Tibial artery (tissue), 4 donors: Measurements from ENCODE around the gene GIT1.
A peak's percentile ranks its signal among the peaks of the same experiment; 100 is the strongest.

Source experiments
- DNase-seq, 2 donors: peaks; one replicate each; pipeline ENCODE4 v3.0.0-alpha.2; 2019
- H3K27ac ChIP-seq, 2 donors: fragments of 200-600 bp; sonication (generic) in 1 of 2; 1 replicate in 1 of 2; 2 replicates in 1 of 2; pipeline ENCODE4 v1.5.1; 2018 to 2019; ENCODE audit warnings: mild to moderate bottlenecking in 1 of 2
- H3K27me3 ChIP-seq, 2 donors: fragments of 200-600 bp; sonication (generic) in 1 of 2; one replicate each; pipeline versions ENCODE4 v1.5.1 to v1.6.0; 2016 to 2019
- H3K36me3 ChIP-seq, 3 donors: fragments of 200-600 bp; sonication (generic) in 2 of 3; one replicate each; pipeline ENCODE4 v1.5.1; 2016 to 2019; ENCODE audit warnings: mild to moderate bottlenecking in 2 of 3
- H3K4me1 ChIP-seq, 4 donors: fragments of 200-600 bp; sonication (generic) in 2 of 4; 1 replicate in 3 of 4; 2 replicates in 1 of 4; pipeline ENCODE4 v1.5.1; 2016 to 2019
- H3K4me3 ChIP-seq, 2 donors: fragments of 200-600 bp; sonication (generic) in 1 of 2; 1 replicate in 1 of 2; 2 replicates in 1 of 2; pipeline ENCODE4 v1.5.1; 2018 to 2019; ENCODE audit warnings: mild to moderate bottlenecking in 2 of 2
- H3K9me3 ChIP-seq, 3 donors: fragments of 200-600 bp; sonication (generic) in 1 of 3; one replicate each; pipeline ENCODE4 v1.5.1; 2016 to 2019
- CTCF ChIP-seq, 2 experiments: fragments of 200-600 bp in 1 of 2; fragments of 450-650 bp in 1 of 2; IDR thresholded peaks; one replicate each; pipeline ENCODE4 v1.5.1; 2017 to 2019; ENCODE audit warnings: antibody characterized with exemption in 2 of 2, mild to moderate bottlenecking in 1 of 2, moderate library complexity in 1 of 2
- intact Hi-C: fragments of 100-400 bp; cut with DNase I; formaldehyde crosslinking; loops from one replicate; pipeline ENCODE4 v1.15.0; 2023; ENCODE audit warnings: low total_unique reads

Gene GIT1

GRCh38 chr17:29582254-29582765 lies 7.1 kb downstream of the GIT1 start:
- intact Hi-C loops, result no loop called here
- Histone ChIP-seq H3K36me3 (peaks cover 7 to 57% (median 41%) of the 10 kb centered on the region in 3 donors), H3K4me1 (peaks cover 0 to 40% (median 23%) of the 10 kb centered on the region in 4 donors), H3K4me3 (no peak overlapping the region), H3K27me3 (no peaks in the 10 kb centered on the region), H3K27ac (no peak overlapping the region), H3K9me3 (no peaks in the 10 kb centered on the region)
- DNase-seq, result no peak
- no peak for TF ChIP-seq CTCF (IDR thresholded peaks at IDR 0.05)

GRCh38 chr17:29581583-29582253 lies 7.7 kb downstream of the GIT1 start:
- H3K36me3 ChIP-seq, result peaks cover 8 to 63% (median 47%) of the 10 kb centered on the region in 3 donors
- DNase-seq, result no peak

DNA sequence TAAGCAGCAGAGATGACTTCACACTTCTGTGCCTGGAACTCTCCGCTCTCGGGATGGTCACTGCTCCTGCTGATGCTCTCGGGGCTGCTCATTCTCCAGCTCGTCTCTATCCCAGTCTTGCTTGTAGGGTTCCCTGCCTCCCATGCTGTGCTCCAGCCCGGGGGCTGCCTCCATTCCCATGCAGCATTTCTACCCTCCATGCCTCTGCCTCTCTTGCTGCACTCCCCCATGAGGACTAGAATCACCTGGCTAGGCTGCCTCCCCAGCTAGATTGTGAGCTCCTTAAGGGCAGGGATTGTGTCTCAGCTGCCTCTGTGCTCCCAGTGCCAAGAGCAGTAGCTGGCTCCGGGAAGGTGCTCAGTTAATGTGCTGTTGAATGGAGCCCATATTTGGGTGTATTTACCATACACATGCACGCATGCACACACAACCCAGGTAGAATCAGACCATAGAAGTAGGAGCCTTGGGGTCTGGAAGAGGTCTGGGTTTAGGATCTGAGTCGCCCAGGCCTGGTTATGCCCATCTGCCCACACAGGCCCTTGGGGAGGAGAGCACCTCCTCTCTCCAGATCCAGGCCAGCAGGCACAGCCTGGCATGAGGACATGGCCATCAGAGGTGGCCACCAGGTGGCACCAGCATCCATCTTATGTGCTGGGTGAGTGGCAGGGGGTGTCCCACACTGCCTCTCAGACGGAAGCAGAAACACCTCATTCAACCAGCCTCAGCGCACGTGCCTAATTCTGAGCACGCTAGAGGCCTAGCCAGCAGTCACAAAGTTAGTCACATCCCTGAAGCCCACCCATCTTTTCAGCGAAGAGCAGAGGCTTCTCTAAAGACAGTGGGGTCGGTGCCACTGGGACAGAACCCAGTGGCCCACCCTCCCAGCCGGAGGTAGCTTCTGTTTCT lies 9.3 kb downstream of the GIT1 start:
- H3K36me3 ChIP-seq, result peaks cover 21 to 79% (median 63%) of the 10 kb centered on the region in 3 donors
- no peaks in the 10 kb centered on the region for H3K9me3 ChIP-seq
- peaks cover 0 to 29% (median 9%) of the 10 kb centered on the region in 4 donors for H3K4me1 ChIP-seq
- no peaks in the 10 kb centered on the region for H3K27me3 ChIP-seq
- no peak overlapping the region for H3K4me3 ChIP-seq
- TF ChIP-seq CTCF (IDR thresholded peaks at IDR 0.05), result peak; percentile 91 to 92
- DNase-seq, result peak; percentile 89 to 90
- H3K27ac ChIP-seq, result no peak overlapping the region
- intact Hi-C loops, result loop anchor here (5.0 kb wide), 2 partner anchors 32 to 202 kb away; no protein-coding TSS in a partner anchor

More at GRCh38 chr17:29581583-29582253, 7.7 kb downstream of the GIT1 start:
- intact Hi-C loops, result no loop called here
- H3K27me3 ChIP-seq, result no peaks in the 10 kb centered on the region
- H3K4me3 ChIP-seq, result no peak overlapping the region
- H3K27ac ChIP-seq, result no peak overlapping the region
- H3K9me3 ChIP-seq, result no peaks in the 10 kb centered on the region
- TF ChIP-seq CTCF (IDR thresholded peaks at IDR 0.05), result no peak
- peaks cover 0 to 36% (median 17%) of the 10 kb centered on the region in 4 donors for H3K4me1 ChIP-seq

DNA sequence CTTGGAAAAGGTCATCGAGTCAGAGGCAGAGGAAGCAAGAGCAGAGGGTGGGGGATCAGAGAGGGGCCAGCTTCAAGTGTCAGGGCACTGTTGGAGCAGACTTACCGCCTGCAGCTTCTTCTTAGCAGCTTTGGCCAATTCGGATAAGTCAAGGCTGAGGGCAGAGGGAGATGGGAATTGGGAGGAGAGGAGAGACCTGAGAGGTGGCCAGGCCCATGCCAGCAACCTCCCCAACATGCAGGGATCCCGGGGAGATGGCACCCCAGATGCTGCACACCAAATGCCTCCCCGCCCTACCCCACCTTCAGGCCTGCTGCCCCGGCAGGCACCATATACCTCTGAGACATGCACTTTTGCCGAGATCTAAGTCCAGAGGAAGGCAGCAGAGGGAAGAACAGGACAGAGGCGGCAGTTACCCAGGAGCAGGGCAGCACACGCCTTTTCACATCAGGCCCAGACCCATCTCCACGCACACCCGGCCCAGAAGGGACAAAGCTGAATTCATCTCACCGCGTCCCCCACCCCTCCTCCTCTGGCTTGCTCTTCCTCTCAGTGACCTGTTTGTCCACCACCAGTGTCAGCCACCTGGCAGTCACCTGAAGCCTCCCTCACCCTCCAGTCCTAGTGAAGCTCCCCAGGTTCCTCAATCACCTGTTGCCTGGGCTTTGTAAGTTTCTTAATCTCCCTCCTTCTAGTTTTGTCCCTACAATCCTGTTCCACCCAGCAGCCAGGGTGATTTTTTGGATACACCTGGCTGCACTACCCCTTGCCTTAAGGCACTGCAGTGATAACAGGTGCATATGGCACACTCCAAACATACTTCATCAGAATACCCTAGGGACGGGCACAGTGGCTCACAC lies 10.6 kb downstream of the GIT1 start:
- Histone ChIP-seq H3K36me3 (peaks cover 30 to 91% (median 73%) of the 10 kb centered on the region in 3 donors), H3K9me3 (no peaks in the 10 kb centered on the region), H3K27me3 (no peaks in the 10 kb centered on the region), H3K27ac (no peak overlapping the region), H3K4me1 (peaks cover 0 to 18% (median 2%) of the 10 kb centered on the region in 4 donors), H3K4me3 (no peak overlapping the region)
- DNase-seq, result no peak
- no peak for TF ChIP-seq CTCF (IDR thresholded peaks at IDR 0.05)
- intact Hi-C loops, result loop anchor here (5.0 kb wide), 2 partner anchors 33 to 203 kb away; no protein-coding TSS in a partner anchor
